Endodermal cell (in vitro differentiated cells): Measurements from ENCODE around the gene VWA3A. TPM values are rescaled to one million over a fixed set of nuclear protein-coding genes. Genes with fewer than 3 reads are reported as not detected.
"Not testable (repeated sequence)": the region's sequence is repeated elsewhere in the genome, so short reads cannot be mapped to it uniquely, and the experiment has no call there.

Source experiments
- DNase-seq: peaks from one replicate; pipeline ENCODE4 v3.0.0-alpha.2; 2017
- H3K27ac ChIP-seq: 2 replicates; pipeline ENCODE4 v1.5.1; 2013; ENCODE audit warnings: mild to moderate bottlenecking, low read depth, low read length, moderate library complexity
- H3K27me3 ChIP-seq: 2 replicates; pipeline ENCODE4 v1.6.1; 2013; ENCODE audit warnings: mild to moderate bottlenecking, low read length, moderate library complexity; ENCODE audit not compliant: insufficient read depth, control insufficient read depth, poor library complexity, severe bottlenecking
- H3K36me3 ChIP-seq: 2 replicates; pipeline ENCODE4 v1.7.0; 2013; ENCODE audit warnings: mild to moderate bottlenecking, low read length, moderate library complexity; ENCODE audit not compliant: control insufficient read depth, insufficient read depth
- H3K4me1 ChIP-seq: one replicate; pipeline ENCODE4 v1.7.0; 2013; ENCODE audit warnings: low read length; ENCODE audit not compliant: control insufficient read depth, insufficient read depth
- H3K4me3 ChIP-seq: 2 replicates; pipeline ENCODE4 v1.5.1; 2013; ENCODE audit warnings: mild to moderate bottlenecking, low read length, moderate library complexity
- H3K9ac ChIP-seq: 2 replicates; pipeline ENCODE4 v1.6.1; 2013; ENCODE audit warnings: mild to moderate bottlenecking, low read length, moderate library complexity; ENCODE audit not compliant: poor library complexity, severe bottlenecking; ENCODE audit errors: extremely low read depth
- H3K9me3 ChIP-seq: 2 replicates; pipeline ENCODE4 v1.6.1; 2013; ENCODE audit warnings: mild to moderate bottlenecking, low read length, moderate library complexity; ENCODE audit not compliant: control insufficient read depth
- H3K27ac Mint-ChIP-seq: 2 replicates; pipeline ENCODE4 v1.8.0; 2020; ENCODE audit warnings: mixed read lengths
- H3K27me3 Mint-ChIP-seq: 2 replicates; pipeline ENCODE4 v1.8.0; 2021; ENCODE audit warnings: mild to moderate bottlenecking, mixed read lengths; ENCODE audit not compliant: insufficient read depth
- H3K36me3 Mint-ChIP-seq: 2 replicates; pipeline ENCODE4 v1.8.0; 2020; ENCODE audit warnings: low read depth, mixed read lengths
- H3K4me1 Mint-ChIP-seq: 2 replicates; pipeline ENCODE4 v1.8.0; 2020; ENCODE audit warnings: mixed read lengths
- H3K4me3 Mint-ChIP-seq: 2 replicates; pipeline ENCODE4 v1.8.0; 2020; ENCODE audit warnings: mild to moderate bottlenecking, moderate library complexity, mixed read lengths
- H3K9me3 Mint-ChIP-seq: 2 replicates; pipeline ENCODE4 v1.8.0; 2020; ENCODE audit warnings: mild to moderate bottlenecking, mixed read lengths
- WGBS, 2 experiments: methylation state at CpG; one replicate each; pipeline versions ENCODE4 v1.1.5 to v1.1.7; 2013; ENCODE audit warnings: missing lambda C conversion rate in 2 of 2, mixed read lengths in 1 of 2; ENCODE audit not compliant: insufficient coverage in 1 of 2, insufficient read length in 1 of 2; 5-methylcytosine and 5-hydroxymethylcytosine counted together
- total RNA-seq, 2 donors: library from RNA; stranded (reverse); fragmentation: NEBNext Ultra II Directional in 1 of 2; extraction: Animal tissue kit (Norgen Biotek cat#: 25700) in 1 of 2; gene quantifications; 2 replicates in 1 of 2; 3 replicates in 1 of 2; pipeline ENCODE4 v1.2.1, GENCODE V29; 2021
- TF ChIP-seq, protein P1 (sequence below): fragments of 200-600 bp; sonication (generic); conservative IDR thresholded peaks from 2 replicates; pipeline ENCODE4 v1.5.0; 2021; ENCODE audit warnings: antibody characterized with exemption, mild to moderate bottlenecking

VWA3A gene
- total RNA-seq, 2 donors from 2014 or later, result 0.18 to 0.40 TPM

DNA sequence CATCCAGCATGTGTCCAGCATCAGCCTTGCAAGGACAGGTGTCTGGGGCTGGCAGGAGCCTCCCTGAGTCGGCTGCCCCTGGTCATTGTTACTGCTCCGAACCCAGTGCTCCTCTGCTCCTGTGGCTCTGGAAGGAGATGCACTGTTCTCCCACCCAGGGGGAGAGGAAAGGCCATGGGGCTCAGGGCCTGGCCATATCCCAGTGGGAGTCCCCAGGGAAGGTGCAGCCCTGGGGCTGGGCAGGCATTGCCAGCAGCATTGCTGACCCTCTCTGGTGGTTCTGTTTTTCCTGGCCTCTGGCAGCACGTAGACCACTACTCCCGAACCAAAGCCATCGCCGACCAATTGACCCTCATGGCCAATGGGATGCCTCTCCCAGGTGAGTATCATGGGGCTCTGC, 79.6 kb downstream of the VWA3A start:
- Mint-ChIP-seq H3K4me1 (no peaks in the 10 kb centered on the region), H3K27ac (no peak overlapping the region), H3K9me3 (peaks cover under 1% of the 10 kb centered on the region), H3K36me3 (no peaks in the 10 kb centered on the region), H3K27me3 (no peaks in the 10 kb centered on the region), H3K4me3 (no peak overlapping the region)
- no peak overlapping the region for H3K9ac ChIP-seq
- no peak for DNase-seq
- WGBS, 2 experiments, result 92 to 100% methylated on average over 3 to 6 of the region's 6 CpGs
- no peaks in the 10 kb centered on the region for H3K27me3 ChIP-seq
- H3K9me3 ChIP-seq, result no peaks in the 10 kb centered on the region
- no peaks in the 10 kb centered on the region for H3K4me1 ChIP-seq
- H3K36me3 ChIP-seq, result no peaks in the 10 kb centered on the region
- no peak overlapping the region for H3K4me3 ChIP-seq
- H3K27ac ChIP-seq, result no peak overlapping the region
- TF ChIP-seq, protein P1, sequence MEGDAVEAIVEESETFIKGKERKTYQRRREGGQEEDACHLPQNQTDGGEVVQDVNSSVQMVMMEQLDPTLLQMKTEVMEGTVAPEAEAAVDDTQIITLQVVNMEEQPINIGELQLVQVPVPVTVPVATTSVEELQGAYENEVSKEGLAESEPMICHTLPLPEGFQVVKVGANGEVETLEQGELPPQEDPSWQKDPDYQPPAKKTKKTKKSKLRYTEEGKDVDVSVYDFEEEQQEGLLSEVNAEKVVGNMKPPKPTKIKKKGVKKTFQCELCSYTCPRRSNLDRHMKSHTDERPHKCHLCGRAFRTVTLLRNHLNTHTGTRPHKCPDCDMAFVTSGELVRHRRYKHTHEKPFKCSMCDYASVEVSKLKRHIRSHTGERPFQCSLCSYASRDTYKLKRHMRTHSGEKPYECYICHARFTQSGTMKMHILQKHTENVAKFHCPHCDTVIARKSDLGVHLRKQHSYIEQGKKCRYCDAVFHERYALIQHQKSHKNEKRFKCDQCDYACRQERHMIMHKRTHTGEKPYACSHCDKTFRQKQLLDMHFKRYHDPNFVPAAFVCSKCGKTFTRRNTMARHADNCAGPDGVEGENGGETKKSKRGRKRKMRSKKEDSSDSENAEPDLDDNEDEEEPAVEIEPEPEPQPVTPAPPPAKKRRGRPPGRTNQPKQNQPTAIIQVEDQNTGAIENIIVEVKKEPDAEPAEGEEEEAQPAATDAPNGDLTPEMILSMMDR, result no peak

DNA sequence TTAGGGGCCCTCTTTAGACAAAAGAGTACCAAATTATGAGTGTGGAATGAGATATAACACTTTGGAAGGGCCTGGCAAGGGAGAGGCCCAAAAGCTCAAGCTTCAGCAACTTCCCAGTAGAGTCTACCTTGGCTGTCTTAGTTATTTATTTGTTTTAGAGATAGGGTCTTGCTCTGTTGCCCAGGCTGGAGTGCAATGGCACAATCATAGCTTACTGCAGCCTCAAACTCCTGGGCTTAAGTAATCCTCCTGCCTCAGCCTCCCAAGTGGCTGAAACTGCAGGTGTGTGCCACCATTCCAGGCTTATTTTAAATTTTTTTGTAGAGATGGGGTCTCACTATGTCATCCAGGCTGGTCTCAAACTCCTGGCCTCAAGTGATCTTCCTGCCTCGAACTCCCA, 80.3 kb downstream of the VWA3A start:
- not testable (repeated sequence) for H3K36me3 Mint-ChIP-seq, H3K4me1 ChIP-seq, H3K27me3 Mint-ChIP-seq, H3K27ac Mint-ChIP-seq, H3K9me3 ChIP-seq, H3K9me3 Mint-ChIP-seq, H3K4me3 ChIP-seq, H3K4me1 Mint-ChIP-seq, H3K9ac ChIP-seq, H3K27ac ChIP-seq, H3K36me3 ChIP-seq, H3K4me3 Mint-ChIP-seq, DNase-seq, H3K27me3 ChIP-seq
- 100% methylated on average over 1 of the region's 1 CpG for WGBS, 2 experiments

DNA sequence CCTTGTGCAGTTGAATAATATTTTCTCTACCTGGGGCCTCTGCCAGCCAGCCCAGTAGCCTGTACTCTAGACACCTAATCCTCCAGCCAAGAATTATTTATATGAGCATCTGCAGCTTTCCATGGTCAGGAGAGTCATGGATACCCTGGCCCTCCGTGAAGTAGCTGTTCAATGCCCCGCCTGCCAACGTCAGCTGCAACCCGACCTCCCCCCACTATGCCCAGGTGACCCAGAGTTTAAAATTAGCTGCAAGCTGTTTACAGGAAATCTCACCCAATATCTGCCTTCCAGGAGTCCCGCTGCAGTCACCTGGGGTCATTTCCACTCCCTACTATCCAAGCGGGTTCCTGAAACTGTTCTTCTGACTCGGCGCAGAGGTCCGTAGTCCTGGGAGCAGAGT, 82.3 kb downstream of the VWA3A start:
- DNase-seq, result no peak
- Mint-ChIP-seq H3K27ac (no peak overlapping the region), H3K9me3 (no peaks in the 10 kb centered on the region), H3K4me1 (no peaks in the 10 kb centered on the region), H3K27me3 (no peaks in the 10 kb centered on the region), H3K4me3 (no peak overlapping the region), H3K36me3 (no peaks in the 10 kb centered on the region)
- Histone ChIP-seq H3K9me3 (no peaks in the 10 kb centered on the region), H3K27ac (no peak overlapping the region), H3K4me3 (no peak overlapping the region), H3K36me3 (no peaks in the 10 kb centered on the region), H3K27me3 (no peaks in the 10 kb centered on the region), H3K9ac (no peak overlapping the region), H3K4me1 (no peaks in the 10 kb centered on the region)
- WGBS, 2 experiments, result 80 to 87% methylated on average over 2 to 9 of the region's 9 CpGs
- TF ChIP-seq, protein P1, result no peak
